Measurements from ENCODE around the gene FBRS.

DNA sequence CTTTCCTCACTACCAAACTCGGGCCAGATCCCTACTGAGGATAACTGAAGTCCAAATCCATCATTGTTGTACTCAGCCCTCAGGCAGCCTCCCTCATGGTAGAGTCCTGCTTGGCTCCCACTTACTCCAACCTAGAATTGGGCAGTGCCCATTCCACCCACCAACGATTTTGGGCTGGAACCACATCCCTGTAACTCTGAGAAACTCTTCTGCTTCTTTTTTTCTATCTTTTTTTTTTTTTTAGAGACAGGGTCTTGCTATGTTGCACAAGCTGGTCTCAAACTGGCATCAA is 6.3 kb upstream of the FBRS start:
- TF ChIP-seq CTCF (conservative IDR thresholded peaks at IDR 0.05): no peak
- TF ChIP-seq EZH2 (IDR thresholded peaks at IDR 0.05; ENCODE audit: low read depth): no peak

All from PC-9 (cell line).